A549 (cell line): ENCODE data around the gene CAMP.

Experiments
- BHLHE40 ChIP-seq: IDR thresholded peaks from 2 replicates; pipeline ENCODE4 v1.6.1; 2012; ENCODE audit warnings: low read depth, low read length, inconsistent platforms
- CHD2 ChIP-seq: fragments of 150-350 bp; IDR thresholded peaks from 2 replicates; pipeline ENCODE4 v1.6.1; 2014; ENCODE audit warnings: low read length; ENCODE audit not compliant: partially characterized antibody
- EHF ChIP-seq: fragments of 250-450 bp; sonication (Bioruptor Pico); IDR thresholded peaks from 2 replicates; pipeline ENCODE4 v1.5.0; 2020; ENCODE audit warnings: mild to moderate bottlenecking
- FOSB ChIP-seq: fragments of 250-450 bp; sonication (Bioruptor Pico); IDR thresholded peaks from 2 replicates; pipeline ENCODE4 v1.5.0; 2020; ENCODE audit warnings: mild to moderate bottlenecking, moderate library complexity
- HMGXB4 ChIP-seq: fragments of 250-450 bp; sonication (Bioruptor Pico); IDR thresholded peaks from 2 replicates; pipeline ENCODE4 v1.5.0; 2021; ENCODE audit warnings: mild to moderate bottlenecking, moderate library complexity, borderline replicate concordance
- MYC ChIP-seq: IDR thresholded peaks from 2 replicates; pipeline ENCODE4 v1.6.1; 2012; ENCODE audit warnings: mild to moderate bottlenecking, inconsistent platforms, low read length, improper control_type of control experiment, borderline replicate concordance
- POLR2A ChIP-seq: IDR thresholded peaks from 2 replicates; pipeline ENCODE4 v1.6.1; 2012; ENCODE audit warnings: mild to moderate bottlenecking, low read length
- REST ChIP-seq: fragments of 200-600 bp; sonication (generic); IDR thresholded peaks from 2 replicates; pipeline ENCODE4 v1.6.1; 2016; ENCODE audit warnings: antibody characterized with exemption, mild to moderate bottlenecking, moderate library complexity
- ZC3H11A ChIP-seq: fragments of 450-650 bp; IDR thresholded peaks from 2 replicates; pipeline ENCODE4 v1.6.1; 2014; ENCODE audit warnings: antibody characterized with exemption, mild to moderate bottlenecking
- TF ChIP-seq, protein P1 (sequence below): fragments of >200 bp; sonication (Bioruptor Twin); formaldehyde crosslinking; IDR thresholded peaks from 3 replicates; pipeline ENCODE4 v1.5.1; 2016
- TF ChIP-seq, protein P2 (sequence below): fragments of 450-650 bp; IDR thresholded peaks from 2 replicates; pipeline ENCODE4 v1.6.1; 2014; ENCODE audit warnings: antibody characterized with exemption
- TF ChIP-seq, protein P3 (sequence below): IDR thresholded peaks from 2 replicates; pipeline ENCODE4 v1.6.1; 2012

DNA sequence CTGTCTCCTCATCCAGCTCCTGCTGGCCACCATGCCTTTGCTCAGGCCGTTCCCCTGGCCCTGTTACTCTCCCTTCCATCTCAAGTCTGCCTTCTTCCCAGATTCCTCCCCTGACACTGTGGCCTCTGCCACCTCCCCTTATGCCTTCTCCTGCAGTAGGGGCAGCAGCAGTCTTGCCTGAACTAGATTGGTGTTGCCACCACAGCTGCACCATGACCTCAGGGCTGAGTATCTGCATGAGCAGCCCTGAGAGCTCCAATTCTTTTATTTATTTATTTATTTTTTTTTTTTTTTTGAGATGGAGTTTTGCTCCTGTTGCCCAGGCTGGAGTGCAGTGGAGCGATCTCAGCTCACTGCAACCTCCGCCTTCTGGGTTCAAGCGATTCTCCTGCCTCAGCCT is 13.8 kb upstream of the CAMP start:
- TF ChIP-seq, protein P1, sequence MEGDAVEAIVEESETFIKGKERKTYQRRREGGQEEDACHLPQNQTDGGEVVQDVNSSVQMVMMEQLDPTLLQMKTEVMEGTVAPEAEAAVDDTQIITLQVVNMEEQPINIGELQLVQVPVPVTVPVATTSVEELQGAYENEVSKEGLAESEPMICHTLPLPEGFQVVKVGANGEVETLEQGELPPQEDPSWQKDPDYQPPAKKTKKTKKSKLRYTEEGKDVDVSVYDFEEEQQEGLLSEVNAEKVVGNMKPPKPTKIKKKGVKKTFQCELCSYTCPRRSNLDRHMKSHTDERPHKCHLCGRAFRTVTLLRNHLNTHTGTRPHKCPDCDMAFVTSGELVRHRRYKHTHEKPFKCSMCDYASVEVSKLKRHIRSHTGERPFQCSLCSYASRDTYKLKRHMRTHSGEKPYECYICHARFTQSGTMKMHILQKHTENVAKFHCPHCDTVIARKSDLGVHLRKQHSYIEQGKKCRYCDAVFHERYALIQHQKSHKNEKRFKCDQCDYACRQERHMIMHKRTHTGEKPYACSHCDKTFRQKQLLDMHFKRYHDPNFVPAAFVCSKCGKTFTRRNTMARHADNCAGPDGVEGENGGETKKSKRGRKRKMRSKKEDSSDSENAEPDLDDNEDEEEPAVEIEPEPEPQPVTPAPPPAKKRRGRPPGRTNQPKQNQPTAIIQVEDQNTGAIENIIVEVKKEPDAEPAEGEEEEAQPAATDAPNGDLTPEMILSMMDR, result no peak
- TF ChIP-seq, protein P2, sequence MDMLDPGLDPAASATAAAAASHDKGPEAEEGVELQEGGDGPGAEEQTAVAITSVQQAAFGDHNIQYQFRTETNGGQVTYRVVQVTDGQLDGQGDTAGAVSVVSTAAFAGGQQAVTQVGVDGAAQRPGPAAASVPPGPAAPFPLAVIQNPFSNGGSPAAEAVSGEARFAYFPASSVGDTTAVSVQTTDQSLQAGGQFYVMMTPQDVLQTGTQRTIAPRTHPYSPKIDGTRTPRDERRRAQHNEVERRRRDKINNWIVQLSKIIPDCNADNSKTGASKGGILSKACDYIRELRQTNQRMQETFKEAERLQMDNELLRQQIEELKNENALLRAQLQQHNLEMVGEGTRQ, result no peak
- TF ChIP-seq ZC3H11A, result no peak
- no peak for TF ChIP-seq REST
- no peak for TF ChIP-seq MYC
- TF ChIP-seq, protein P3, sequence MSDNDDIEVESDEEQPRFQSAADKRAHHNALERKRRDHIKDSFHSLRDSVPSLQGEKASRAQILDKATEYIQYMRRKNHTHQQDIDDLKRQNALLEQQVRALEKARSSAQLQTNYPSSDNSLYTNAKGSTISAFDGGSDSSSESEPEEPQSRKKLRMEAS, result no peak
- no peak for TF ChIP-seq FOSB (CRISPR knock-in tag)
- no peak for TF ChIP-seq EHF (CRISPR knock-in tag)
- no peak for TF ChIP-seq BHLHE40
- no peak for TF ChIP-seq CHD2
- no peak for TF ChIP-seq HMGXB4 (CRISPR knock-in tag)
- no peak for TF ChIP-seq POLR2A
